OCI-LY1 (cell line): Measurements from ENCODE around the gene NAT16.
A peak's percentile ranks its signal among the peaks of the same experiment; 100 is the strongest.
"Not testable (repeated sequence)": the region's sequence is repeated elsewhere in the genome, so short reads cannot be mapped to it uniquely, and the experiment has no call there.

Source experiments
- H2AFZ ChIP-seq: fragments of 200-600 bp; sonication (generic), shearing (Covaris generic); 2 replicates; pipeline ENCODE4 v1.6.0; 2014; ENCODE audit warnings: antibody characterized with exemption, mild to moderate bottlenecking, low read length
- H3F3A ChIP-seq: fragments of 200-600 bp; sonication (generic), shearing (Covaris generic); 2 replicates; pipeline ENCODE4 v1.6.0; 2014; ENCODE audit warnings: mild to moderate bottlenecking, antibody characterized with exemption, low read length, moderate library complexity; ENCODE audit not compliant: insufficient read depth
- H3K27ac ChIP-seq: fragments of 200-600 bp; sonication (generic); 2 replicates; pipeline ENCODE4 v1.5.1; 2014; ENCODE audit warnings: low read length, mixed run types, mild to moderate bottlenecking, low read depth; ENCODE audit not compliant: poor library complexity, severe bottlenecking
- H3K27me3 ChIP-seq: fragments of 200-600 bp; sonication (generic); 2 replicates; pipeline ENCODE4 v1.6.0; 2014; ENCODE audit warnings: antibody characterized with exemption, mild to moderate bottlenecking, low read length, moderate library complexity; ENCODE audit not compliant: insufficient read depth
- H3K36me3 ChIP-seq: fragments of 200-600 bp; sonication (generic); 2 replicates; pipeline ENCODE4 v1.6.1; 2014; ENCODE audit warnings: mild to moderate bottlenecking, antibody characterized with exemption, low read length, moderate library complexity, mixed read lengths; ENCODE audit not compliant: insufficient read depth
- H3K4me1 ChIP-seq: fragments of 200-600 bp; sonication (generic); 2 replicates; pipeline ENCODE4 v1.5.1; 2014; ENCODE audit warnings: mild to moderate bottlenecking, low read length, moderate library complexity; ENCODE audit not compliant: insufficient read depth, severe bottlenecking
- H3K4me2 ChIP-seq: fragments of 200-600 bp; sonication (generic), shearing (Covaris generic); 2 replicates; pipeline ENCODE4 v1.6.1; 2014; ENCODE audit warnings: low read length
- H3K4me3 ChIP-seq: fragments of 200-600 bp; sonication (generic); 2 replicates; pipeline ENCODE4 v1.5.1; 2014; ENCODE audit warnings: low read length, low read depth, mild to moderate bottlenecking, mixed read lengths; ENCODE audit not compliant: poor library complexity, severe bottlenecking
- H3K79me2 ChIP-seq: fragments of 200-600 bp; shearing (Covaris generic); 2 replicates; pipeline ENCODE4 v1.6.1; 2016; ENCODE audit warnings: mixed run types, low read length, mixed read lengths; ENCODE audit not compliant: insufficient read depth
- H3K9ac ChIP-seq: fragments of 200-600 bp; sonication (generic), shearing (Covaris generic); 2 replicates; pipeline ENCODE4 v1.6.1; 2014; ENCODE audit warnings: mild to moderate bottlenecking, low read length, mixed read lengths
- H3K9me2 ChIP-seq: fragments of 200-600 bp; sonication (generic), shearing (Covaris generic); 2 replicates; pipeline ENCODE4 v1.6.1; 2014; ENCODE audit warnings: low read depth, mild to moderate bottlenecking, low read length, mixed read lengths
- H3K9me3 ChIP-seq: fragments of 200-600 bp; shearing (Covaris generic); 2 replicates; pipeline ENCODE4 v1.6.1; 2014; ENCODE audit warnings: low read length, mixed read lengths
- H4K20me1 ChIP-seq: fragments of 200-600 bp; sonication (generic), shearing (Covaris generic); 2 replicates; pipeline ENCODE4 v1.6.0; 2016; ENCODE audit warnings: mild to moderate bottlenecking, low read length; ENCODE audit not compliant: insufficient read depth
- CTCF ChIP-seq: fragments of 200-600 bp; sonication (generic), shearing (Covaris generic); IDR thresholded peaks from 2 replicates; pipeline ENCODE4 v1.5.1; 2017; ENCODE audit warnings: mild to moderate bottlenecking, antibody characterized with exemption, low read length, moderate library complexity, mixed read lengths
- EZH2 ChIP-seq: fragments of 200-600 bp; sonication (generic), shearing (Covaris generic); IDR thresholded peaks from 2 replicates; pipeline ENCODE4 v1.8.0; 2017; ENCODE audit warnings: borderline replicate concordance, mixed run types, mild to moderate bottlenecking, antibody characterized with exemption, low read length, moderate library complexity, mixed read lengths

NAT16 gene

GRCh38 chr7:101137651-101138212 is 42.4 kb downstream of the NAT16 start:
- H3K9ac ChIP-seq = no peak overlapping the region
- no peaks in the 10 kb centered on the region for H3K9me2 ChIP-seq
- H3F3A ChIP-seq = no peaks in the 10 kb centered on the region
- peaks cover 4% of the 10 kb centered on the region for H3K4me1 ChIP-seq
- H3K4me2 ChIP-seq = no peak overlapping the region
- H3K27me3 ChIP-seq = peaks cover 12% of the 10 kb centered on the region; the same call in 1 of the 2 replicates
- TF ChIP-seq CTCF = no peak
- TF ChIP-seq EZH2 = no peak
- H3K4me3 ChIP-seq = no peak overlapping the region
- no peak overlapping the region for H3K27ac ChIP-seq
- H4K20me1 ChIP-seq = no peaks in the 10 kb centered on the region
- no peaks in the 10 kb centered on the region for H3K79me2 ChIP-seq
- H3K9me3 ChIP-seq = no peaks in the 10 kb centered on the region
- no peak overlapping the region for H2AFZ ChIP-seq
- H3K36me3 ChIP-seq = no peaks in the 10 kb centered on the region

GRCh38 chr7:101134399-101134980 is 45.6 kb downstream of the NAT16 start:
- Histone ChIP-seq H3K9ac (no peak overlapping the region), H3K4me3 (no peak overlapping the region), H3K9me2 (no peaks in the 10 kb centered on the region), H3K4me2 (no peak overlapping the region), H4K20me1 (no peaks in the 10 kb centered on the region), H3K4me1 (peaks cover 4% of the 10 kb centered on the region), H3F3A (no peaks in the 10 kb centered on the region), H3K79me2 (no peaks in the 10 kb centered on the region), H3K36me3 (no peaks in the 10 kb centered on the region), H3K27ac (no peak overlapping the region), H3K9me3 (no peaks in the 10 kb centered on the region), H3K27me3 (0 out of 2 replicates have a peak, but pooled peaks cover 5% of the 10 kb centered on the region), H2AFZ (no peak overlapping the region)
- TF ChIP-seq CTCF = no peak
- no peak for TF ChIP-seq EZH2

GRCh38 chr7:101133621-101134398 is 46.3 kb downstream of the NAT16 start:
- Histone ChIP-seq H3K9me3 (no peaks in the 10 kb centered on the region), H3K9ac (no peak overlapping the region), H3K27me3 (0 out of 2 replicates have a peak, but pooled peaks cover 5% of the 10 kb centered on the region), H3K9me2 (no peaks in the 10 kb centered on the region), H4K20me1 (no peaks in the 10 kb centered on the region), H3K79me2 (no peaks in the 10 kb centered on the region), H3K36me3 (no peaks in the 10 kb centered on the region), H3K4me1 (peaks cover 4% of the 10 kb centered on the region), H3K4me3 (no peak overlapping the region), H3F3A (no peaks in the 10 kb centered on the region), H3K27ac (no peak overlapping the region), H3K4me2 (no peak overlapping the region), H2AFZ (no peak overlapping the region)
- TF ChIP-seq EZH2 (0 out of 2 replicates have a peak, but pooled peaks have one; percentile 54), CTCF (no peak)

GRCh38 chr7:101132626-101133600 is 47.2 kb downstream of the NAT16 start:
- H4K20me1 ChIP-seq, H3K9me2 ChIP-seq, H3K4me1 ChIP-seq, H3K9ac ChIP-seq, H2AFZ ChIP-seq, H3F3A ChIP-seq, H3K36me3 ChIP-seq, H3K79me2 ChIP-seq, H3K9me3 ChIP-seq, H3K4me3 ChIP-seq, H3K27me3 ChIP-seq, H3K4me2 ChIP-seq, H3K27ac ChIP-seq: not testable (repeated sequence)
